Effector CD4-positive, alpha-beta T cell (primary cell): ENCODE measurements around the gene ADAM30.

Source experiments
- DNase-seq: peaks from one replicate; pipeline ENCODE4 v3.0.0-alpha.2; 2020

ADAM30 gene

DNA sequence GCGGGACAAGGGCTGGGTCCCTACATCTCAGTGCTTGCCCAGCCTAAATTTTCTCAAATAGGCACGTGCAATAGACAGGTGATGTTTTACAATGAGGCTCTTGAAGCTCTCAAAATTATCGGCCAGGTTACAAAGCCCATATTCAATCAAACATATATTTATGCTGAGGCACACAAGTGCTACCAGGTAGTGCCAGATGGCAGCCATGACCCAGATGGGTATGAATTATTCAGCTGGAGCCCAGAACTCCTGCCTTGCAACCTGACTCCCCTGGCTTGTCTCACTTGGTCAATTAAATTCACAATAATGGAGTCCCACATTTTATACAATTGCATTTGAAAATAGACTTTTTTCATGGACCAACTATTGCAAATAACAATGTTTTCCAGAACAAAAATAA is 12.3 kb upstream of the ADAM30 start:
- no peak for DNase-seq

DNA sequence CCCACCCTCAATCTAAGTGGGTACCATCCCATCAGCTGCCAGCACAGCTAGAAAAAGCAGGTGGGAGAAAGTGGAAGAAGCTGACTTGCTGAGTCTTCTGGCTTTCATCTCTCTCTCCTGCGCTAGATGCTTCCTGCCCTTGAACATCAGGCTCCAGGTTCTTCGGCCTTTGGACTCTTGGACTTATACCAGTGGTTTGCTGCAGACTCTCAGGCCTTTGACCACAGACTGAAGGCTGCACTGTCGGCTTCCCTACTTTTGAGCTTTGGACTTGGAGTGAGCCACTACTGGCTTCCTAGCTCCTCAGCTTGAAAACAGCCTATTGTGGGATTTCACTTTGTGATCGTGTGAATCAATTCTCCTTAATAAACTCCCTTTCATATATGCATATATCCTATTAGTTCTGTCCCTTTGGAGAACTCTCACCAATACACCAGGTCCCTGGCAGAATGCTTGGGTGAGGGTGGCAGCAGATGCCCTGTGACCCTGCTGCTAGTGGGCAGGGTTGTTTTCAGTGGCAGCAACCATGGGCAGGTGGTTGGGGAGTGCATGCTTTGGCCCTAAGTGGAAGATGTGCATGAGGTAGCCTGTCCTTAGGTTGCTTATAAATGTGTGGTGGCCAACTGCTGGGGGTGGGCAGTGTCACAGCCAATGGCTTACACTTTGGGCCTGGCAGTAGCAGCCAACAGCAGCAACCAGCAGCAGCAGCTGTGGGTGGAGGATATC is 10.8 kb upstream of the ADAM30 start:
- DNase-seq = no peak

DNA sequence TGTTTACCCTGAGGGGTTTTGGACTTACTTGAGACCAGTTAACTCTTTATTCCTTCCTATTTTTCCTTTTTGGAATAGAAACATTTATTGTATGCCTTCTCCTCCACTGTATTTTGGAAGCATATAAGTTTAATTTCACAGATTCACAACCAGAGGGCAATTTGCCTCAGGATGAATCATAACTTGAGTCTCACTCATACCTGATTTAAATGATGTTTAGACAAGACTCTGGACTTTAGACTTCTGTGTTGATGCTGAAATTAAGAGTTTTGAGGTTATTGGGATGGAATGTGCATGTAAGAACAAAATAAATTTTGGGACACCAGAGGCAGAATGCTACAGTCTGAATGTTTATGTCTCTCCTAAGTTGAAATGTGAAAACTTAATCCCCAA is 7.1 kb upstream of the ADAM30 start:
- no peak for DNase-seq

GRCh38 chr1:119902775-119903442 is 6.6 kb upstream of the ADAM30 start:
- no peak for DNase-seq

GRCh38 chr1:119898981-119899720 is 2.8 kb upstream of the ADAM30 start:
- DNase-seq = no peak

DNA sequence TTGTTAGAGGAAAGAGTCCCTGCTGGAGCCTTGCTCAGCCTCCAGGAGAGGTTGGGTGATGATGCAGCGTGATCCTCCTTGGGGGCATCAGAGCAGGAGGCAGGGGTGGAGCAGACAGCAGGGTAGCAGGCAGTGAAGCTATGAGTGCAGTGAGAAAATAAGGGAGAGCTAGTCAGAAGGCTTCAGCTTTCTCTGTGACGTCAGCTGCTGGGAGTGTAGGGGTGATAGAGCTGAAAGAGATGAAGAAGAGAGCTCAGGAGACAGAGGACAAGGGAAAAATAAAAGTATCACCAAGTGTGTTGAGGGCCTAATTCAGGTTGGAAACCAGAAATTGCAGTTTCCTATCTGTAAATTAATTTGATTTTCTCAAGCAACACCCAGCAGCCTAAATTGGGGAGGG is 2.2 kb upstream of the ADAM30 start:
- no peak for DNase-seq

DNA sequence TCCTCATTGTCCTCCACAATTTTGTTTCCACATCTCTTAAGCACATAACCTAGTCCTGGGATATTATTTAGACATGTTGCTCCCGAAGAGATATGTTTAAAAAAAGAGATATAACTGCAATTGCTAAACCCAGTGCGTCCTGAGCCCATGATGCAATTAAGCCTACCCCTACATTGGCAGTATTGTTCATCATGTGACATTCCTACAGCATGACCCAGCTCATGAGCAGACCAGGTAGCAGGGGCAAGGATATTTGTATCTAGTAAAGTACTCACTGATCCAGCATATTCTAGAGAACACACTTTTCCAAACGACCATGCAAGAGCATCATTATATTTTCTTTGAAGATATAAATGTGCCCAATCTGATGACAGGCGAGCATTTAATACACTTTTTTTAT is 1.2 kb downstream of the ADAM30 start:
- no peak for DNase-seq

DNA sequence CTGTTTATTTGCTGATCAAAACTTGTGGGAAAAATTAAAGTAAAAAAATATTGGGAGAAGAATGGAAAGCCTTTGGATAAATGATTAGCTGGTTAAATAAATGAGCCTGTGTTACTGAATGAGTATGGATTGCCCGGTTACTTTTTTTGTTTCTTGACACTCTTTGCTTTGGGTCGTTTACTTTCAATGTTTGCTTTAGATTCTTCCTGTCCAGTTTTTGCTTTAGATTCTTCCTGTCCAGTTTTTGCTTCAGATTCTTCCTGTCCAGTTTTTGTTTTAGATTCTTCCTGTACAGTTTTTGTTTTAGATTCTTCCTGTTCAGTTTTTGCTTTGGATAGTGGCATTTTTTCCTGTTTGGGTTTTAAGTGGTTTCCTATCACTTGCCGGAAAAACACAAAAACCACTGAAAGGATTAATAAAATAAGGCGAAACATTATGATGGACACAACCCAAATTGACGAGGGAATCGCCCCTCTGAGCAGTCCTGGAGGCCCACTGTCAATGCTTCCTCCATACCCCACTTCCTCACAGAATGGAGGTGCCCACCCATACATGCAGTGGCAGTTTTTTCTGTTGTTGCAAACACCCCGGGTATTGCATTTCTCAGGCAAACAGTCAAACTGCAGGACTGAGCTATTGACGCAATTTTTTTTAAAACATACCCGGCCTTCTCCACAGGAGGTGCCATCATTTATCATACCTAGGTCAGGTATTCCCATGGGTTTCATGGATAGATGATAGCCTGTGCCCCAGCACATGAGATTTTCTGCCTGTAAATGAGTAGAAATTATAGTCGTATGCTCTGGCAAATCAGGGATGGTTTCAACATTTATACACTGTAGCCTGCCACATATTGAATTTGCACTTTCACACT is 2.3 kb downstream of the ADAM30 start:
- no peak for DNase-seq

DNA sequence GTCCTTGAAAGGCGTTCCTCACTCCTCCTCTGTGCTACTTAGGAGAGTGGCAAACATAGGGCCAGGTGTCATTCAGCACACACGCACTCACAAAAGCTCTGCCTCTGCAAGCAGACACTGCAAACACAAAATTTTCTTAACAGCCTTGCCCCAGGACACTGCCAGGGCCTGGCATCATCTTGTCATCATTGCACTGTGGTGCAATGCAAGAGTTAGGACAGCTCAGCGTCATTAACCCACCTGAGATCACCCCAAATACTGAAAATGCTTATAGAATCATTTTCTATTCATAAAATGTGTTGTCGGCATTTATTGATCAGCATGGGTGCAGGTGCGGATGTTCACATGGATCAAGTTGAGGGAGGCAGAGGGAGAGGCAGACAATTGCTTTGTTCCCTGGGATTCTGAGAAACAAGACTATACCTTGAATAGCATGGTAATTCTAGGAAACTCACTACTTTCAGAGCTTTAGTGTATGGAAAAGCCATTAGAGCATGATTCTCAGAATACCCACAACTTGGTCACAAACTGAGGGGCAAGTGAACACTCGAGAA is 3.0 kb downstream of the ADAM30 start:
- DNase-seq = no peak

- no peak for DNase-seq
These were observed 4.9 kb downstream of the ADAM30 start for GRCh38 chr1:119891386-119891785.

DNA sequence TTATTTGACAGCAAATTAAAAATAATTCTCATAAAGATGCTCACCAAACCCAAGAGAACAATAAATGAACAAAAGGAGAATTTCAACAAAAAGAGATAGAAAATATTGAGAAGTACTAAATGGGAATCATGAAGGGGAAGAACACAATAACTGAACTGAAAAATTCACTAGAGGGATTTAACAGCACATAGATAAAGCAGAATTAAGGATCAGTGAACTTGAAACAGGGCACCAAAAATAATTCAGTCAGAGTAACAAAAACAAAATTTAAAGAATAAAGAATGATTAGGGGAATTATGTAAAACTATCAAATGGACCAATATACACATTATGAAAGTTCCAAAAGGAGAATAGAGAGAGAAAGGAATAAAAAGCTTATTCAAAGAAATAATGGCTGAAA is 7.8 kb downstream of the ADAM30 start:
- no peak for DNase-seq

DNA sequence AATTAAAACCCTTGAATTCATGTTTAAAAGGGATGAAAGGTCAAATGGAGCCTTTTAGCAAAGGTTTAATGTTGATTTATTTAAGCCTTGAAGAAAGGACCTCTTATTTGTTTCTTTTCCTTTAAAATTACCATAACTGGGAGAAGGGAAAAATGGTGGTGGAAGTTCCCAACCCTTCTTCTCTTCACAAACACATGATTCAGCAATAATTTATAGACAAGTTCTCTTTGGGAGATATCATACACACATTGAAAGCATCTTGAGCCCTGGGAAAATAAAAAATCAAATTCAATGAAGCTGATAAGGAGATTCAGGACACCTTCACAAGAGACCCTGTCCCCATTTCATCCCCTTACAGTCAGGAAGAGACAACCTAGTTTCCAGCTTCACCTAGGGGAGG is 8.9 kb downstream of the ADAM30 start:
- DNase-seq = no peak

DNA sequence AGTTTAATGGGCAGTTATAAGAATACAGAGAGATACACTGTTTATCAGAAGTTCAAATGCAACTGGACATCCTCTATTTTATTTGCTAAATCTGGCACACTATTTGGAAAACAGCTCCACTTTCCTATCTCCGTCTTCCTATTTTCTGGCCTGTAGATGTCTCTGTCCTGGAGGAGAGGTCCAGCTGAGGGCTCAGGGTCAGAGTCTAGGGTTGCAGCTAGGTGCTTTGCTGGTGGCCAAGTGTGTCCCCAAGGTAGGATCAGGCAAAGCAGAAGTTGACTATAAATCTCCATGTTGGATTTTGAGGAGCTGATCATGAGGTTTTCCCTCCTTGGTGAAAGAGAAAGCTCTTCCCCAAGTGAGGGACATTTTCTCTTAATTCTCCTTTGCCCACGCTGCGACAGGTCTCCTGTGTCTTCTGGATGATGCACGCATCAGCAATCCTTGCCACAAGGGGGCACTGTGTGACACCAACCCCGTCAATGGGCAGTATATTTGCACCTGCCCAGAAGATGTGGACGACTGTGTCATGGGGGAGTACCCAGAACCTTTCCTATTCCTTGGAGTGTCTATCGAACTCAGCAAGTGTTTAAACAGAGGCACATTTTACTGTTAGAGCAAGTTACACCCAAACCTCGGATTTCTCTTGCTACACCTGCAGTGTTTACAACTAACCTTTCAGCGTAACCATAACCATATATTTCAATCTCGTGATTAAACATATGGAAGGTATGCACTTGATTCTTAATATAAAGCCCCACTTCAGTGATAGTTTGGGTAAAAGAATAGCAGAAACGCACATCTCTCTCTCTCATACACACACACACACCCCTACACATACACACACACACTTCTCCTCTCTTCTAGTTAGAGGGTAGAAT is 10.2 kb downstream of the ADAM30 start:
- DNase-seq = peak; percentile 12

GRCh38 chr1:119884711-119885110 is 11.6 kb downstream of the ADAM30 start:
- DNase-seq = no peak

GRCh38 chr1:119883826-119884225 is 12.5 kb downstream of the ADAM30 start:
- DNase-seq = no peak

GRCh38 chr1:119882132-119883049 is 13.9 kb downstream of the ADAM30 start:
- no peak for DNase-seq

DNA sequence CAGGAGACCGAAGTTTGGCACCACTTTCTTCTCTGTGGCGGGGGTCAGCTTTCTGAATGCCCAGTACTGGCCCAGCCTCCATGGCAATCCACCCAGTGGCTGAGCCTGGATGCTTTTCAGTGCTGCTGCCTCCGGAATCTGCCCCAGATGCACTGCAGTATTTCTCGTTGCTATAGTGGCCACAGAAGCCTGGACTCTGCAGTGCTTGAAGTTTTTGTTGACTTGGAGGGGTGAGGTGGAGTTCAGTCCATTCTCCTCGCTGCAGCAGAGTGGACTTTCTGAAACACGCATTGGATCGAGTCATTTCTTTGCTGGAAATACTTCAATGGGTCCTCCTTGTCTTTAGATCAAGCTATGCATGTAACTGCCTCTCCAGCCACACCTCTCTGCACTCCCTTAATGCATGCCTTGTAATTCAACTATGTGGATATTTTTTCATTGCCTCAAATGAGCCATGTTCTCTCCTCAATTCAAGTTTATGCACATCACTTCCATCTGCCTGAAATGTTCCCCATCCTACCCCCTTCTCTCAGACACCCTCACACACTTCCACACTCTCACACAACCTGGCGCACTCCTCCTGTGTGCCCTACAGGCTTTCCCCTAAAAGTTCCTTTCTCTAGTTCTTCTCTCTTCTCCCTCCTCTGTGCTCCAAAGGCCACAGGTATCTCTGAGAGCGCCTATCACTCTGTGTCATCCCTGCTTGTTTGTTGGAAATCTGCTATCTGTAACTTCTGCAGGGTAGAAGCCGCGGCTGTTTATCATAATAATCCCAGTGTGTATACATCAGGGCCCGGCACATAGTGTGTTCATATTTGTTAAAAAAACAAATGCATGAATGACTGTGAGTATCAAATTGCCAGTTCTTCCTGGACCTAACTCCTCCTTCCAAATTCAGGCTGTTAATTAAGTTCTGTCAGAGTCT is 16.5 kb downstream of the ADAM30 start:
- DNase-seq = no peak

DNA sequence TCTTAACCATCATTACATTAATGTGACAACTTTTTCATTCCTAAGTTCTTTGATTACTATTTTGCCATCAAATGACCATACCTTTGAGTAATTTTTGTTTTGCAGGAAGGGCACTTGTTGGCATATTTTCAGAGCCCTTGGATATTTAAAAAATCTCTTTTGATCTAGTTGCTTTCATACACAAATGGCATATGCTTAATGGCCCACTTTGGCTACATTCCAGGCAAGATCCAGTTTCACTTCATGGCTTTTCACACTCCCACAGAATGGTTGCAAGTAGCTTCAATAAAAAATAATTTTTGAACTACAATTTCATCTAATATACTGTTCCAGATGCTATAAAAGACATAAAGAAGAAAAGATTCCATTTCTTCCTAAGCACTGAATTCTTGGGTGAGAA is 18.1 kb downstream of the ADAM30 start:
- no peak for DNase-seq

GRCh38 chr1:119874186-119874585 is 22.1 kb downstream of the ADAM30 start:
- DNase-seq = no peak
